HG03442 (cell line): ENCODE measurements around the gene FASTKD3.

Experiments used
- ATAC-seq: cut with Tn5 transposase; IDR thresholded peaks from one replicate; pipeline ENCODE4 v1.9.1; 2021; ENCODE audit warnings: mild to moderate bottlenecking, moderate library complexity; ENCODE audit not compliant: unreplicated experiment

Gene FASTKD3

GRCh38 chr5:7850395-7851239, 18.2 kb downstream of the FASTKD3 start, which contains the start of gene CFAP90:
Gene CFAP90 (minus strand): TSS chr5:7851133. CDS start chr5:7851021, 112 bp downstream.
- ATAC-seq: no peak

GRCh38 chr5:7849681-7850394, 19.0 kb downstream of the FASTKD3 start:
- no peak for ATAC-seq

- ATAC-seq: no peak
These were observed 20.5 kb downstream of the FASTKD3 start for GRCh38 chr5:7848296-7848695.

- no peak for ATAC-seq
These were observed 22.5 kb downstream of the FASTKD3 start for GRCh38 chr5:7846327-7846726.

GRCh38 chr5:7845557-7845956, 23.3 kb downstream of the FASTKD3 start:
- ATAC-seq: no peak

GRCh38 chr5:7844901-7845300, 23.9 kb downstream of the FASTKD3 start:
- ATAC-seq: no peak

GRCh38 chr5:7842531-7842930, 26.3 kb downstream of the FASTKD3 start:
- no peak for ATAC-seq

GRCh38 chr5:7837403-7837802, 31.4 kb downstream of the FASTKD3 start:
- no peak for ATAC-seq

- no peak for ATAC-seq
These were observed 33.8 kb downstream of the FASTKD3 start for GRCh38 chr5:7834982-7835381.

- no peak for ATAC-seq
These were observed 40.6 kb downstream of the FASTKD3 start for GRCh38 chr5:7828269-7828668.

- ATAC-seq: no peak
These were observed 41.2 kb downstream of the FASTKD3 start for GRCh38 chr5:7827610-7828009.

- ATAC-seq: no peak
These were observed 43.2 kb downstream of the FASTKD3 start for GRCh38 chr5:7825630-7826029.

- no peak for ATAC-seq
These were observed 43.8 kb downstream of the FASTKD3 start for GRCh38 chr5:7824995-7825394.

GRCh38 chr5:7823594-7823993, 45.2 kb downstream of the FASTKD3 start:
- ATAC-seq: no peak

- no peak for ATAC-seq
These were observed 46.4 kb downstream of the FASTKD3 start for GRCh38 chr5:7822449-7822848.

GRCh38 chr5:7816535-7816901, 52.3 kb downstream of the FASTKD3 start:
- ATAC-seq: no peak

- ATAC-seq: peak; percentile 91
These were observed 52.8 kb downstream of the FASTKD3 start for GRCh38 chr5:7815892-7816534.

GRCh38 chr5:7814816-7815215, 54.0 kb downstream of the FASTKD3 start:
- no peak for ATAC-seq

- no peak for ATAC-seq
These were observed 55.3 kb downstream of the FASTKD3 start for GRCh38 chr5:7813576-7813975.

- ATAC-seq: no peak
These were observed 55.8 kb downstream of the FASTKD3 start for GRCh38 chr5:7813007-7813406.

GRCh38 chr5:7811715-7812114, 57.1 kb downstream of the FASTKD3 start:
- ATAC-seq: no peak
